Measurements from ENCODE around the gene L3MBTL1.

L3MBTL1 gene

DNA sequence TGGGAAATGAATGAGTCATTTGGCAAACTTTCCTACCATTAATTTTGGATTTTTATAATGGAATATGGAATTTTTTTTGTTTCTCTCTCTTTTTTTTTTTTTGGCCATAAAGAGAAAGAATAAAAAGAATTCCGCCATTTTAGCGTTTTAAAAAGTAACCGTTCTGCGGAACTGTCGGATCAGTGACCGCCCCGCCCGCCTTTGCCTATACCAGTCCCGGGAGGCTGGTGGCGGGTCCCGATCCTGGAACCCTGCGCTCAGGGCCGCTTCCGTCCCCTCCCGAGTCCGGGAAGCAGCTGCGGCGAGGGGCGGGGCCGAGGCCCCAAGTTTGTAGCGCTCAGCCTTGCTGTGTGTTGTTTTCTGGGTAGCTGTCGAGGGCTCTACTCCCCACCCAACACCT, 609 bp downstream of the L3MBTL1 start:
- no peak for DNase-seq

DNA sequence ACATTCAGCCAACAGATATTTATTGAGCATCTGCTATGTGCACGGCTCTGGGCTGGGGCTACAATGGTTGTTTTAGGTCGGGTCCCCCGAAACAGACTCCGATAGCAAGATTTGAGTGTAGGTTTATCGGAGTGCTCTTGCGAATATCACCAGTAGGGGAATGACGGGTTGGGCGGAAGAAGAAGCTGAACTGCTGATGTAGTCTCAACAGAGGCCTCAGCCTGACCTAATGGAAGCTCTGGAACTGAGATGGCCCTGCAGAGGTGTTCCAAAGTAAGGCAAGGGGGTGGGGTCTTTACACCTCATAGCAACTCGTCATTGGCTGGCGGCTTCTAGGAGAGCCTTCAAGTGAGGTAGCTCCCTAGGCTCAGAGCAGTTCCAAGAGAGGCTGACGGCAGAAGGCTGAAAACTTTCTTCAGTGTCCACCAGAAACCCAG, 1.1 kb downstream of the L3MBTL1 start:
- DNase-seq, result no peak

GRCh38 chr20:43511879-43512278, 4.4 kb downstream of the L3MBTL1 start:
- no peak for DNase-seq

GRCh38 chr20:43513372-43513930, 6.0 kb downstream of the L3MBTL1 start:
- DNase-seq, result no peak

DNA sequence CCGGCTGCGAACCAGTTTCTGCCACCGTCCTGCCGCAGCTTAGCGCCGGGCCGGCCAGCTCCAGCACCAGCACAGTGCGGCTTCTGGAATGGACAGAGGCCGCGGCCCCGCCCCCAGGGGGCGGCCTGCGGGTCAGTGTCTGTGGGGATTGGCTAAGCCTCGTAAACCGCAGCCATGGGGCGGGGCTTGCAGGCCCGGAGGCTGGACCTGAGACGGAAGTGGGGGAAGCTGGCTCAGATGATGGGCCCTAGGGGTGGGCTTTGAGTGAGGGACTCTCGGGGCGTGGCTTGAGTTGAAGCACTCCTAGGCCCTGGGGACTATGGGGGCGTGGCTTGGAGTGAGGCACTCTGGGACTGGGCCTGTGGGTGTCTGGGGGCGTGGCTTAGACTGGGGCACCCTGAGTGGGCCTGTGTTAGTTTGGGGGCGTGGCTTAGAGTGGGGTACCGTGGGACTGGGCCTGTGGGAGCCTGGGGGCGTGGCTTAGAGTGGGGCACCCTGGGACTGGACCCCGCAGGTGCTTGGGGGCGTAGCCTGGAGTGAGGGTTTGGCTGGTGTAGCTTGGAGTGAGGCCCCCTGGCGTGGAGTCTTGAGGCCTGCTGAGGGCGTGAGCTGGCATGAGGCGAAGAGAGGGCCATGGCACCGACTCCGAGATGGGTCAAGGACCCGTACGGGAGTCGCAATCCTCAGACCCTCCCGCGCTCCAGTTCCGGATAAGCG, 6.6 kb downstream of the L3MBTL1 start:
- DNase-seq, result no peak

GRCh38 chr20:43514648-43514999, 7.1 kb downstream of the L3MBTL1 start:
- no peak for DNase-seq

- no peak for DNase-seq
These were observed 8.1 kb downstream of the L3MBTL1 start for GRCh38 chr20:43515628-43516027.

GRCh38 chr20:43516251-43516824, 8.8 kb downstream of the L3MBTL1 start:
- no peak for DNase-seq

- DNase-seq, result no peak
These were observed 12.7 kb downstream of the L3MBTL1 start for GRCh38 chr20:43520074-43520630.

DNA sequence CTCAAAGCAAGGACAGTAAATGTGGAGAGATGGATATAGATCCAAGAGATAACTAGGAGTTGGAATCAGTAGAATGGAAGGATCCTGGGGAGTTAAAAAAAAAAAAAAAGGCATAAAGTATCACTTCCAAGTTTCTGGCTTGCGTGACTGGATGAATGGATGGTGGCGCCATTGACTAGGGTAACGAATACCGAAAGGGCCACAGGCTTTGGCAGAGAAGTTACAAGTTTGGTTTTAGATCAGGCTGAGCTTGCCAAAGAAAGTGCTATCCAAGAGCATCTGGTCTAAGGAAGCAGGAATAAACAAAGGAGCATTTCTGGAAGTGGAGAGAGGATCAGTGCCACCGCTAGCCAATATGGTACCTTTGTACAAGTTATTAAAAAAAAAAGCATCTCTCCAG, 17.5 kb downstream of the L3MBTL1 start:
- DNase-seq, result no peak

DNA sequence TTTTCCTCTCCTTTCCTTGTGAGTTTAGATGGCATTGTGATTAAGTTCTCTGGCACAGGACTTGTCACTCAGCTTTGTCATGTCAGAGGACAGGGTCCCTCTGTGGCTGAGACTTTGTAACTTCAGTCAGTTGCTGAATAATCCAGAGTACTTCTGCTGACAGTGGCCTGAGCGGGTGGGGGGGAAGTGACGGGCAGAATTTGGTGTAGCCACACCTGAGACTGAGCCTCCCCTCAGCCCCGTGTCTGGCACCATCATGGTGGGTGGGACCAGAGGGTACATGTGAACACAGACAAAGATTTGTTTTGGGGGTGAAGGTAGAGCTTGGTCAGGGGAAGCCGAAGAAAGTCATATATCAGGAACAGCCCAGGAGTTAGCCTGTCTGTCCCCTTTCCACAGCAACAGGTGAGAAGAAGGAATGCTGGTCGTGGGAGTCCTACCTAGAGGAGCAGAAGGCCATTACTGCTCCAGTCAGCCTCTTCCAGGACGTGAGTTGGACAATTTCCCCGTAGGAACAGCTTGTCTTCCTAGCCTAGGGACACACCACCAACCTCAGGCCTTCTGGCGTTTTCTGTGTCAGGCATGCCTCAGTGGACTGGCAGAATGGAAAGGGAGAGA, 20.9 kb downstream of the L3MBTL1 start:
- DNase-seq, result no peak

DNA sequence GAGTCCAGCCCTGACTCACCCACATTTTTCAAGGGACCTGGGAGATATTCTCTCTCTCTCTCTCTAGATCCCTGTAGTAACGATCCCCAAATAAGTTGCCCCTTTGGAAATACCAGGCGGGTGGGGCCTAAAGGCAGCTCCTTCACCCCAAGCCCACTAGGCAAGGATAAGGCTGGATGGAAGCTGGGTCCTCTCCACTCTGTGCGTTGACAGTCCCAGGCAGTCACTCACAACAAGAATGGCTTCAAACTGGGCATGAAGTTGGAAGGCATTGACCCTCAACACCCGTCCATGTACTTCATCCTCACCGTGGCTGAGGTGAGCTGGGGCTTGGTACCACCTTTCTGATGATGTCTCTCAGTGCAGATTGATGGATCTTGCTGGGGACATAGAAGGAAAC, 21.6 kb downstream of the L3MBTL1 start:
- DNase-seq, result no peak

DNA sequence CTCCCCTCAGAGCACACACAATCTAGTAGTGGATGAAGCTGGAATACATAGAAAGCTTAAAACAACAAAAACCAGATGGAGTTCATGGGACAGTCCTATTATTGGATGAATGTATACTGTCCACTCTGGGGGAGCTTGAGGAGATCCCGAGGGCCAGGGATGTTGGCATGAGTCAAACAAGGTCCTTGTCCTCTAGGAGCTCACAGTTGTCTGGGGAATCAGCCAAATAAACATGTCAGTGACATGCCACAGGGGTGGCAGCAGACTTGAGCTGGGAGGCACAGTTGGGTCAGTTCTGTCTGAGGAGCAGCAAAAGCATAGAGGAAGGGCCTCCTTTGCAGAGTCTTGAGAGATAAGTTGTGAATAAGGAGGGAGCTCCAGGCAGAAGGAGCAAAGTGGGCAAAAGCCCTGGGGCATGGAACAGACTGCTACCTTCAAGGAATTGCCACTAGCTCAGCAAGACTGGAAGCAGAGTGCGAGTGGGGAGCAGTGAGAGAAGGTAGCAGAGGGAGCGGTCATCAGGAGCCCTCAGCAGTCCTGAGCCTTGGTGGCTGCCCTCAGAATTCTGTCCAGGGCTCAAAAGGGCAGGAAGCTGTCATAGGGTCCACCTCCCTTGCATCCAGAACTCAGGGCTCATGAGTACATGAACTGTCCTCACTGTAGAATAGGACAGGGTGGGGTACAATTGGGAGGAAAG, 22.1 kb downstream of the L3MBTL1 start:
- DNase-seq, result no peak

DNA sequence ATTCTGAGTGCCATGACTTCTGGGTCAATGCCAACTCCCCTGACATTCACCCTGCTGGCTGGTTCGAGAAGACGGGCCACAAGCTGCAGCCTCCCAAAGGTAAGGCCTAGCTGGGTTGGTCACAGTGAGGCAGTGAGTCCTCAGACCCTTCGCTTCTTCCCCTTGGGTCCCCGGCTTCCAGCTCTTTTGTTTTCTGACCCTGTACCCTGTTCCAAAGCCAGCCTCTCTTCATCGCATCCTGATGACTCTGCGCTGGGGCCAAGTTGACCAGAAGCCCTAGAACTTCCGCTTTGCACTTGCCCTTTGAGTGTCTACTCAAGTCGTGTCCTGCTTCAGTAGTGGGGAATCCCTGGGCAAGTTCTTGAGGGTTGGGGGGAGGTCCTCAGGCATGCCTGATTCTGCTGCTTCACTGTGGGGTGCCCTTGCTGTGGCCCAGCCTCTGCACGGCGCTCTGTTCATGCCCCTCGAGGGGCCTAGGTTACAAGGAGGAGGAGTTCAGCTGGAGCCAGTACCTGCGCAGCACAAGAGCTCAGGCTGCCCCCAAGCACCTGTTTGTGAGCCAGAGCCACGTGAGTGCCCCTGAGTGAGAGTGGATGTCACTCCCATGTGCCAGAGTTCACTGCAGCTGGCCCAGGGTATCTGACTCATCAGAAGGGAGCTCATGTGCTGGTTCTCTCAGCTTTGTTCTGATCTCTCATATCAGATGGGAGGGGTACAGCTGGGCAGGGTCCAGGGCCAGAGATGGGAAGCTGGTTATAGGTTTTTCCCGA, 23.0 kb downstream of the L3MBTL1 start:
- DNase-seq, result no peak

GRCh38 chr20:43531091-43531443, 23.6 kb downstream of the L3MBTL1 start:
- DNase-seq, result no peak

DNA sequence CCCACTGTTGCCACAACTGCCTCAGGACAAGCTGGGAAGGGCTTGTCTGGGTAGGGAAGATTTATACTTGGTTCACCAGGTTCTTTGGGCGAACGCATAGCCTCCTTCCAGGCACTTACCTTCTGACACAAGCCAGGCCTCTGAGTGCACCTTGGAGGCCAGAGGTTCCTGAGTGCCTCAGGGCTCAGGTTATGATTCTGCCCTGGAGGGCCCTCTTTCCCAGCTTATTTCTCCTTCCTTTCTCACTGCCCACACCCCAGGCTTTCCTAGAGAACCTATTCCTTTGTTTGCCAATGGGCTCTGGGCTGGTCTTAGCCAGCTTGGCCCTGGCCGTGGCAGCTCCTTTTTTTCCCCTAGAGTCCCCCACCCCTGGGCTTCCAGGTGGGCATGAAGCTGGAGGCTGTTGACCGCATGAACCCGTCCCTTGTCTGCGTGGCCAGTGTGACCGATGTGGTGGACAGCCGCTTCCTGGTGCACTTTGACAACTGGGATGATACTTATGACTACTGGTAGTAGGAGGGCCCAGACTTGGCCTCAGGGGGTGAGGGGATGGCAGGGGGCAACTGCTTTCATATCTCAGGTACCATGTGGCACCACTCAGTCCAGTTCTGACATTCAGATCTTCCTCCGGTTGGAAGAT, 25.0 kb downstream of the L3MBTL1 start:
- DNase-seq, result no peak

DNA sequence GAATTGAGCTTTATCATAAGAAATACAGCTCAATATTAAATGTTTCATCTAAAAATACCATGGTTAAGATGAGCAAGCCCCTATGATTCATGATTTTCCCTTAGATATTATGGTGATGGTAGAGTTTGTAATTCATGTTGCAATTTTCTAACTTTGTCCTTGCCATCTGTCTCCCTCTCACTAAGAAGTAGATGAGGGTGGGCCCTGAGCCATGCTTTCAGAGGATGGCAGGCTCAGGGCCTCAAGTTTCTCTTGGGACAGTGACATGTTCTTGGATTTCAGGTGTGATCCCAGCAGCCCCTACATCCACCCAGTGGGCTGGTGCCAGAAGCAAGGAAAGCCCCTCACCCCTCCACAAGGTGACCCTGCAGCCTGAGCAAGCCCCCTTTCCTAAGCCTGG, 25.6 kb downstream of the L3MBTL1 start:
- no peak for DNase-seq

GRCh38 chr20:43534016-43534415, 26.5 kb downstream of the L3MBTL1 start:
- no peak for DNase-seq

GRCh38 chr20:43534791-43535350, 27.4 kb downstream of the L3MBTL1 start:
- DNase-seq, result no peak

DNA sequence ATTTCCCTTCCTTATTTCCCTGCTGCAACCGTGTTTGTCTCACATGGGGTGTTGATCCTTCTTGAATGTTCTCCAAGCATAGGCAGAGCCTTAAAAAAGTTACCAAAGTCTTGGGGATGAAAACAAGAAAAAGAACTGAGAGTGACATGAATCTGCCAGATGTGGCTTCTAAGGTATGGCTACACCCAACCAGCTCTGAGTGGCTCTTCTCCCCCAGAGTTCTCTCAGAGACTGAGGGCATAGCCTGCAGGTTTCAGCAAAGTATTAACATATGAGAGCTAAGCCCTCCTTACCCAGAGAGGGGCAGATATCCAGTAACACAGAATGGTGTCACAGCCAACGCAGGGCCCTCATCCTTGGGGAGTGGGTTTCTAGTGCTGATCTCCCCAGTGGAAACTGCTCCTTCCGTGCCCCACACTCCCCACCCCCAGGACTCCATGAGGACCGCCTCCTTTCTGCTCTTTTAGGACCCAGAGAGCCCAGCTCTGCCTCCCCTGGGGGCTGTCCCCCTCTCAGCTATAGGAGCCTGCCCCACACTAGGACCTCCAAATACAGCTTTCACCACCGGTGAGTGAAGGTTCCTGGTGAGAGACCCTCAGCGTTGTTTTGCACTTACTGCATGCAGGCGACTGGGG, 28.0 kb downstream of the L3MBTL1 start:
- no peak for DNase-seq

All from NCI-H187 treated with DMSO at 0.1 percent for 48 hours (cell line).